Aorta (tissue), 5 donors: ENCODE results near the gene CBARP. TPM values are rescaled to one million over a fixed set of nuclear protein-coding genes. Genes with fewer than 3 reads are reported as not detected.

Experiments
- ATAC-seq: fragments of 200-7000 bp; cut with Tn5 transposase; one replicate; pipeline ENCODE4 v1.9.1; 2022; ENCODE audit warnings: moderate library complexity; ENCODE audit not compliant: low FRiP score
- DNase-seq, 2 donors: peaks; one replicate each; pipeline ENCODE4 v3.0.0-alpha.2; 2020
- H3K27ac ChIP-seq, 2 donors: one replicate each; pipeline ENCODE4 v1.5.1; 2013; ENCODE audit warnings: low read length in 2 of 2, mild to moderate bottlenecking in 2 of 2, moderate library complexity in 2 of 2, control low read depth in 1 of 2, inconsistent platforms in 1 of 2, low read depth in 1 of 2
- H3K27me3 ChIP-seq, 2 donors: one replicate each; pipeline ENCODE4 v1.6.1; 2013; ENCODE audit warnings: control low read depth in 1 of 2, low read length in 1 of 2, mild to moderate bottlenecking in 1 of 2, moderate library complexity in 1 of 2; ENCODE audit not compliant: insufficient read depth in 2 of 2, control insufficient read depth in 1 of 2
- H3K36me3 ChIP-seq, 2 donors: one replicate each; pipeline ENCODE4 v1.6.1; 2013; ENCODE audit warnings: control low read depth in 1 of 2, low read length in 1 of 2, mild to moderate bottlenecking in 1 of 2; ENCODE audit not compliant: insufficient read depth in 2 of 2, control insufficient read depth in 1 of 2
- H3K4me1 ChIP-seq, 2 donors: one replicate each; pipeline ENCODE4 v1.6.1; 2013; ENCODE audit warnings: low read length in 2 of 2, control low read depth in 1 of 2, mild to moderate bottlenecking in 1 of 2, moderate library complexity in 1 of 2; ENCODE audit not compliant: insufficient read depth in 2 of 2, control insufficient read depth in 1 of 2
- H3K4me3 ChIP-seq, 2 donors: one replicate each; pipeline ENCODE4 v1.5.1; 2013; ENCODE audit warnings: low read length in 2 of 2, control low read depth in 1 of 2, mild to moderate bottlenecking in 1 of 2
- H3K9me3 ChIP-seq: one replicate; pipeline ENCODE4 v1.6.1; 2013; ENCODE audit warnings: mild to moderate bottlenecking, low read length; ENCODE audit not compliant: control insufficient read depth
- WGBS, 2 donors: extraction: QIAGEN DNeasy Blood & Tissue Kit; methylation state at CpG; one replicate each; pipeline ENCODE4 v1.1.7; 2013; 5-methylcytosine and 5-hydroxymethylcytosine counted together
- intact Hi-C, 2 donors: fragments of 100-400 bp; cut with DNase I; formaldehyde crosslinking; loops; one replicate each; pipeline versions ENCODE4 v1.14.2 to v1.15.0; 2022
- polyA plus RNA-seq, 2 donors: library from polyadenylated mRNA; stranded (reverse); fragments of 200-250 nt; gene quantifications; one replicate each; pipeline ENCODE4 v1.2.3, GENCODE V29; 2013
- total RNA-seq, 2 donors: library from RNA; stranded (reverse); fragmentation: NEBNext Ultra II Directional; extraction: Animal tissue kit (Norgen Biotek cat#: 25700); gene quantifications; one replicate each; pipeline ENCODE4 v1.2.1, GENCODE V29; 2021
- donor health status: healthy with polysubstance abuse.
- donor health status: Bipolar disorder and iron deficiency.
- donor health status: DM: no; HTN: no; CAD: no.
- donor health status: DM: no; HTN: no; CAD: no.
- donor health status: DM: yes; HTN: yes; CAD: no.

The CBARP gene
- total and polyA plus RNA-seq, 4 donors = 0.88 to 3.7 (median 2.0) TPM

DNA sequence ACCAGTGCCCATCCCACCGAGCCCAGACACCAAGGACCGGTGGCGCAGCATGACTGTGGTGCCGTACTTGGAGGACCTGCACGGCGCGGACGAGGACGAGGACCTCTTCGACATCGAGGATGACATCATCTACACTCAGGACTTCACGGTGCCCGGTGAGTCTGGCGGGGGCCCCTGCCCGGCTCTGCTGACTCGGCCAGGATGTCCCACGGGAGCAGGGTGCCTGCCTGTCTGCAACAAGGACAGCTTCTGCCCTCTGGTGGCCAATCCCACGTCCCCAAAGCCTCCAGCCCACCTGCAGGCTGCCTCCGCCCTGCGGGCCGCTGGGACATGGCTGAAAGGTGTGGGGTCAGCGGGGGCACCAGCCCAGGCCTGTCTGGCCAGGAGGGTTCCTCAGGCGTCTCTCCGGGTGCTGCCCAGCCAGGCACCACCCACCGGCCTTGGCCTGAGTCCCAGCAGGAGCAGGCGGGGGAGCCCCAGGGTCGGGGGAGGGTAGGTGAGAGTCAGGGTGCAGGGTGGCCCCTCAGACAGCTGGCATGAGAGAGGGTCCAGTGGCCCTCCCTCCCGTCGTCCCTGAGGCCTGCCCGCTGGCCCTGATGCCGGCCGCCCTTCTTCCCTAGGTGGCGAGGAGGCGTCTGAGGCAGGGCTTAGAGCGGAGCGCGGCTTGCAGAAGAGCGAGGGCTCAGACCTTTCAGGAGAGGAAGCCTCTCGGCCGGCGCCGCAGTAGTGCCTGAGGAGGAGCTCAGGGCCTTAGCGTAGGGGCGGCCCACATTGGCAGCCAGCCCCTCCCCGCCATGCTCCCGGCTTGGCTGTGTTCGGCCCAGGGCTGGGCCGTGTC is 14.6 kb downstream of the CBARP start:
- no peak overlapping the region for H3K4me3 ChIP-seq
- intact Hi-C loops = no loop called here
- no peaks in the 10 kb centered on the region for H3K4me1 ChIP-seq
- H3K27me3 ChIP-seq = no peaks in the 10 kb centered on the region
- H3K36me3 ChIP-seq = peaks cover 0 to 2% of the 10 kb centered on the region in 2 donors
- ATAC-seq (no peak), DNase-seq (peak; percentile 73 to 83)
- 56 to 61% methylated on average over 46 to 48 of the region's 48 CpGs for WGBS, 2 donors
- H3K9me3 ChIP-seq = no peaks in the 10 kb centered on the region
- H3K27ac ChIP-seq = no peak overlapping the region

DNA sequence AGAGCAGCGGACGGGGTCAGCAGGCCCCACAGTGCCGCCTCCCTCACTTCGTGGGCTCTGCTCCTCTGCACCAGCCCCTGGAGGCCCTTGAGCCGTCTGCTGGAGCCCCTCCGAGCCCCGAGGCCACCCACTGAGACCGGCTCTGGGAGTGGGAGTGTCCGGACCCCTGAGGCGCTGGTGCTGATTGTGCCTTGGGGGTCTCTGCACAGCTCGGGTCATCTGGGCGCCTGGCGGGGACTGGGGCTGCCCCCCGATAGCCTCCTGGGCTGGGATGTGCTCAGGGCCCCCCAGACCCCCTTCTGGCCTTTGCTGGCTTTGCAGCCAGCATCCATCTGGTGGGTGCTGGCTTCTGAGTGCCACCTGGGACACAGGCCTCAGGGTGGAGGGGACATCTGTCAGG is 15.4 kb downstream of the CBARP start:
- no peaks in the 10 kb centered on the region for H3K9me3 ChIP-seq
- WGBS, 2 donors = 85 to 88% methylated on average over 14 of the region's 14 CpGs
- no peak overlapping the region for H3K27ac ChIP-seq
- peaks cover 0 to 2% of the 10 kb centered on the region in 2 donors for H3K36me3 ChIP-seq
- intact Hi-C loops = no loop called here
- H3K4me1 ChIP-seq = no peaks in the 10 kb centered on the region
- ATAC-seq (no peak), DNase-seq (no peak)
- no peaks in the 10 kb centered on the region for H3K27me3 ChIP-seq
- no peak overlapping the region for H3K4me3 ChIP-seq

- intact Hi-C loops = loop anchor here in 1 of 2 donors (2.0 kb wide), 1 partner anchor 17 kb away; the partner anchor contains the start of gene CBARP
- Histone ChIP-seq H3K9me3 (no peaks in the 10 kb centered on the region), H3K4me1 (no peaks in the 10 kb centered on the region), H3K27ac (no peak overlapping the region), H3K36me3 (peaks cover 0 to 2% of the 10 kb centered on the region in 2 donors), H3K27me3 (no peaks in the 10 kb centered on the region), H3K4me3 (no peak overlapping the region)
- ATAC-seq = peak; percentile 1
- WGBS, 2 donors = 77 to 83% methylated on average over 22 of the region's 22 CpGs
- DNase-seq = peak in 1 of 2 donors; percentile 77
Measured at GRCh38 chr19:1221904-1222255, 15.9 kb downstream of the CBARP start.

DNA sequence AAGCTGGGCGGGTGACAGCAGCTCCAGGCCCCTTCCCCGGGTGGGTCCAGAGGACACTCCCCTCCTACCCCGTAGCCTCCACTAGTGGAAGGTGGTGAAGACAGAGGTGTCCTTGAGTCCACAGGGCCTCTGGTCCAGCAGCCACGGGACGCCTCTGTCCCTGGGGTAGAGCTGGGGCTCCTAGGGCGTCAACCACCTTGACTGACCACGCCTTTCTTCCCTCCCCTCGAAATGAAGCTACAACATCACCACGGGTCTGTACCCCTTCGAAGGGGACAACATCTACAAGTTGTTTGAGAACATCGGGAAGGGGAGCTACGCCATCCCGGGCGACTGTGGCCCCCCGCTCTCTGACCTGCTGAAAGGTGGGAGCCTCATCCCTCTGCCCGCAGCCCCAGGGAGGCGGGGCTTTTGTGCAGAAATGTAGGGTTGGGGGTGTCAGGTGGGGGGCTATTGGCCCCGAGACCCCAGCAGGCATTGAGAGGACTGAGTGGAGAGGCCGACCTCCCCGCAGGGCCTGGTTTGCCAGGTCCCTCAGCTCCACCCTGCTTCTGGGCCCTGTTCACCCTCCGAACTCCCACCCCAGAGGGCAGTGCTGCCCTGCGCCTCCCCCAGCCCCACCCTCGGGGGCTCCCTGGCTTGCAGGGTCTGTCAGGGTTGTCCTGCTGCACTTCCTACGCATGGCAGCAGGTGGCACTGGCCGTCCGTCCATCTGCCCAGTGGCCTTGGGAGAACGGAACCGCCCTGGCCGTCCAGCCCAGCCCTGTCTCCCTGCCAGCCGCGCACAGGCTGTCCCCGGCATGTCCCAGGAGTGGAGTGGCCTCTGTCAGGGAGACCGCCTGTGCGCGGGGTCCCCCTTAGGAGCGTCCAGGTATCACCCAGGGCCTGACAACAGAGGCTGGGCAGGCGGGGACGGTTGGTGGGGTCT is 16.6 kb downstream of the CBARP start:
- Histone ChIP-seq H3K9me3 (no peaks in the 10 kb centered on the region), H3K36me3 (peaks cover 0 to 2% of the 10 kb centered on the region in 2 donors), H3K27ac (no peak overlapping the region), H3K4me3 (no peak overlapping the region), H3K4me1 (no peaks in the 10 kb centered on the region), H3K27me3 (no peaks in the 10 kb centered on the region)
- peak; percentile 68 for ATAC-seq
- 51 to 57% methylated on average over 37 to 38 of the region's 38 CpGs for WGBS, 2 donors
- DNase-seq = peak; percentile 82 to 93
- intact Hi-C loops = loop anchor here in 1 of 2 donors (2.0 kb wide), 1 partner anchor 18 kb away; the partner anchor contains the start of gene CBARP

DNA sequence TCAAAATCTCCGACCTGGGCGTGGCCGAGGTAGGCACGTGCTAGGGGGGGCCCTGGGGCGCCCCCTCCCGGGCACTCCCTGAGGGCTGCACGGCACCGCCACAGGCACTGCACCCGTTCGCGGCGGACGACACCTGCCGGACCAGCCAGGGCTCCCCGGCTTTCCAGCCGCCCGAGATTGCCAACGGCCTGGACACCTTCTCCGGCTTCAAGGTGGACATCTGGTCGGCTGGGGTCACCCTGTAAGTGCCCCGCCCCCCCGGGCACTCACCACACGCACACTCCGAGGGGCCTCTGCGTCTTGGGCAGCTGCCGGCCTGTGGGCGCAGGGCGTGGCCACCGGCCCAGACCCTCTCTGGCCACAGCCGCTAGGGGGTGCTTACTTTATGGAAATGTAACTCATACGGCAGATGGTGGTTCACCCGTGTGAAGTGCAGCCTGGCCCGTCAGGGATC is 17.3 kb downstream of the CBARP start:
- H3K9me3 ChIP-seq = no peaks in the 10 kb centered on the region
- 82 to 84% methylated on average over 31 to 33 of the region's 33 CpGs for WGBS, 2 donors
- no peaks in the 10 kb centered on the region for H3K4me1 ChIP-seq
- H3K27ac ChIP-seq = no peak overlapping the region
- ATAC-seq (no peak), DNase-seq (peak in 1 of 2 donors; percentile 74)
- no peak overlapping the region for H3K4me3 ChIP-seq
- intact Hi-C loops = loop anchor here in 1 of 2 donors (2.0 kb wide), 1 partner anchor 18 kb away; the partner anchor contains the start of gene CBARP
- H3K27me3 ChIP-seq = no peaks in the 10 kb centered on the region
- peaks cover 0 to 2% of the 10 kb centered on the region in 2 donors for H3K36me3 ChIP-seq

DNA sequence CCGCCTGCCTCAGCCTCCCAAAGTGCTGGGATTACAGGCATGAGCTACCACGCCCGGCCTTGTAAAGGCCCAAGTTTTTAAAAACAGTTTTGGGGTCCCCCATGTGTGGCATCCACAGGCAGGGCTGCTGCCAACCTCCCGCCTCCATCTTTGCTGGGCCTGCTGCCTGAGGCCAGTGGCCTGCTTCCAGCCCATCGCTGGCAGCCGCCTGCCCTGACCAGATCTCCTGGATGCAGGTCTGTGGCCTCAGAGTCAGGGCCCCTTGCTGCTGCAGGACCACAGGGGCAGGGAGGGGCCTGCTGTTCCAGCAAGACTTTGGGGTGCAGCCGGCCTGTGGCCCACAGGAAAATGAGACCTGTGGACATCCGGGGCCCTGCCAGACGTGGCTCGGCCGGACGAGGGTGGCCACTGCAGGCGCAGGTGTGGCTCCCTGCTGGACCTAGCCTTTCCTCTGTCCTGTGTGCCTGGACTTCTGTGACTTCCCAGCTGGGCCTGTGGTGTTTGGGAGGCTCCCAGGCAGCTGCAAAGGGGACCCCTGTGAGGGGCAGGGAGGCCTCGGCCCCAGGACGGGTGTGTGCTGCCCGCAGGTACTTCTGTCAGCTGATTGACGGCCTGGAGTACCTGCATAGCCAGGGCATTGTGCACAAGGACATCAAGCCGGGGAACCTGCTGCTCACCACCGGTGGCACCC is 17.9 kb downstream of the CBARP start:
- DNase-seq (no peak), ATAC-seq (no peak)
- no peaks in the 10 kb centered on the region for H3K9me3 ChIP-seq
- WGBS, 2 donors = 77 to 83% methylated on average over 19 of the region's 19 CpGs
- intact Hi-C loops = loop anchor here in 1 of 2 donors (2.0 kb wide), 1 partner anchor 19 kb away; the partner anchor contains the start of gene CBARP
- no peak overlapping the region for H3K27ac ChIP-seq
- H3K4me3 ChIP-seq = no peak overlapping the region
- no peaks in the 10 kb centered on the region for H3K4me1 ChIP-seq
- no peaks in the 10 kb centered on the region for H3K27me3 ChIP-seq
- peaks cover 0 to 2% of the 10 kb centered on the region in 2 donors for H3K36me3 ChIP-seq

GRCh38 chr19:1218751-1219567 is 18.8 kb downstream of the CBARP start:
- H3K27ac ChIP-seq = peak overlapping the region in 1 of 2 donors; percentile 0
- 81 to 83% methylated on average over 36 to 37 of the region's 37 CpGs for WGBS, 2 donors
- ATAC-seq = no peak
- intact Hi-C loops = no loop called here
- H3K9me3 ChIP-seq = no peaks in the 10 kb centered on the region
- peaks cover 0 to 2% of the 10 kb centered on the region in 2 donors for H3K36me3 ChIP-seq
- no peak for DNase-seq
- no peaks in the 10 kb centered on the region for H3K27me3 ChIP-seq
- H3K4me1 ChIP-seq = no peaks in the 10 kb centered on the region
- H3K4me3 ChIP-seq = no peak overlapping the region
